ENCODE data around the gene NXT1. TPM values are rescaled to one million over a fixed set of nuclear protein-coding genes. Genes with fewer than 3 reads are reported as not detected.
A peak's percentile ranks its signal among the peaks of the same experiment; 100 is the strongest.

The NXT1 gene
- total and polyA plus RNA-seq, 2 of the 4 experiments (the other 2 are of a cell fraction): 23.6 to 25.5 TPM

DNA sequence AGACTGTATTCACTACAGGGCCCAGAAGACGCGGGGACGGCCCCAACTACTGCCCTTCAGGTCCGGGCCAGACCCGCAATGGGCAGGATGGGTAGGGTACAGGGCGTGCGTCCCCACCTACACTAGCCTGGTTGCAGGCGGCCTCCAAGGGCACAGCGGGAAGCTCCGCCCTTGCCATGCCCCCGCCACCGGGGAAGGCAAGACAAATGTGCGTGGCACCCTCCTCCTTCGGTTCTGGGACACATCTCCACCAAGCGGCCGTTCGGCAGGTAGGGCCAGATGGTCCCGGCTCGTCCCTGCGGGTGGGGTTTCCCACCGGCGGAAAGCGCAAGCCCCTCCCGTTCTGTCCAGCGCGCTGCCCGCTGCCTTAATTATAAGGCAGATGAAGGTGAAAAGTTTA lies 5.6 kb downstream of the NXT1 start:
- H2BK120ac ChIP-seq (ENCODE audit: low read depth, low read length): no peak overlapping the region
- H3K23ac ChIP-seq (ENCODE audit: low read depth, low read length): no peak overlapping the region
- no peak overlapping the region for H3K4ac ChIP-seq (ENCODE audit: low read depth, low read length)
- WGBS, 2 experiments (ENCODE audit: extremely low coverage in 2 of 2, insufficient read length in 1 of 2): no CpG with 5 or more reads among the region's 27 CpGs
- peaks cover 15% of the 10 kb centered on the region for H4K20me1 ChIP-seq (ENCODE audit: insufficient read depth, low read length)
- no peak overlapping the region for H3K4me3 ChIP-seq (ENCODE audit: insufficient read depth, low read depth, low read length)
- DNase-seq: no peak
- no peak overlapping the region for H3K56ac ChIP-seq (ENCODE audit: extremely low read depth, insufficient read depth, low read length)
- no peaks in the 10 kb centered on the region for H3K27me3 ChIP-seq (ENCODE audit: control insufficient read depth, insufficient read depth, low read length)
- in situ Hi-C loops (cut with MboI; ENCODE audit: low sequenced_read_pairs): no loop called here
- H3K27ac ChIP-seq (ENCODE audit: insufficient read depth, low read length): no peak overlapping the region
- no peak overlapping the region for H3K4me2 ChIP-seq (ENCODE audit: low read depth, low read length)
- dilution Hi-C loops (cut with HindIII; ENCODE audit: low sequenced_read_pairs, unreplicated experiment): no loop called here
- no peak overlapping the region for H3K18ac ChIP-seq (ENCODE audit: low read depth, low read length)
- no peak overlapping the region for H2AK9ac ChIP-seq (replicated peaks; ENCODE audit: low read depth, low read length, poor library complexity)
- H4K91ac ChIP-seq (ENCODE audit: insufficient read depth, low read depth, low read length): no peak overlapping the region
- ATAC-seq (ENCODE audit: low read depth): no peak
- peaks cover 10% of the 10 kb centered on the region for H3K36me3 ChIP-seq (ENCODE audit: control insufficient read depth, insufficient read depth, low read length)
- no peak overlapping the region for H2AFZ ChIP-seq (replicated peaks; ENCODE audit: low read length, poor library complexity)
- H2BK20ac ChIP-seq (ENCODE audit: low read depth, low read length): no peak overlapping the region
- H2BK15ac ChIP-seq (ENCODE audit: low read depth, low read length): no peak overlapping the region
- no peak overlapping the region for H2BK5ac ChIP-seq (ENCODE audit: low read depth, low read length, poor library complexity, severe bottlenecking)
- intact Hi-C loops (cut with micrococcal nuclease): loop anchor here (10.0 kb wide), 1 partner anchor 211 kb away; no protein-coding TSS in a partner anchor
- peaks cover 5% of the 10 kb centered on the region; the same call in 1 of the 2 replicates for H3K9me1 ChIP-seq (ENCODE audit: insufficient read depth, low read length)
- H4K5ac ChIP-seq (ENCODE audit: low read depth, low read length): no peak overlapping the region
- peaks cover 0 to 51% of the 10 kb centered on the region in 2 experiments; a peak in 3 of 4 replicates for H3K79me1 ChIP-seq (ENCODE audit: low read depth in 1 of 2, low read length in 2 of 2)
- POLR2A ChIA-PET (ENCODE audit: unreplicated experiment): no interaction called here
- no peak for TF ChIP-seq RAD21 (IDR thresholded peaks at IDR 0.05; ENCODE audit: low read length)
- TF ChIP-seq SMC3 (IDR thresholded peaks at IDR 0.05; ENCODE audit: low read depth, low read length): no peak
- TF ChIP-seq POLR2A (IDR thresholded peaks at IDR 0.05; ENCODE audit: low read depth, low read length): peak; percentile 37; the same call in 1 of the 2 replicates
- no peak for TF ChIP-seq BHLHE40 (IDR thresholded peaks at IDR 0.05; ENCODE audit: low read depth, low read length)
- no peak overlapping the region for H3K9ac ChIP-seq (ENCODE audit: low read depth, low read length)
- BruUV-seq (replicated peaks): no TSS peak
- H3K9me3 ChIP-seq (ENCODE audit: control insufficient read depth, insufficient read depth, low read length): no peaks in the 10 kb centered on the region
- no peak overlapping the region for H2AK5ac ChIP-seq (ENCODE audit: low read depth, low read length)
- H3K4me1 ChIP-seq (ENCODE audit: control insufficient read depth, insufficient read depth, low read length): peaks cover 5% of the 10 kb centered on the region
- H4K8ac ChIP-seq (ENCODE audit: low read depth in 2 of 2, low read length in 2 of 2): no peak overlapping the region
- CTCF ChIA-PET: no interaction called here
- no peak overlapping the region for H3K14ac ChIP-seq (replicated peaks; ENCODE audit: low read depth, low read length)

Measured in IMR-90 (cell line).